ENCODE measurements around the gene CUL1.
A peak's percentile ranks its signal among the peaks of the same experiment; 100 is the strongest.

The CUL1 gene

DNA sequence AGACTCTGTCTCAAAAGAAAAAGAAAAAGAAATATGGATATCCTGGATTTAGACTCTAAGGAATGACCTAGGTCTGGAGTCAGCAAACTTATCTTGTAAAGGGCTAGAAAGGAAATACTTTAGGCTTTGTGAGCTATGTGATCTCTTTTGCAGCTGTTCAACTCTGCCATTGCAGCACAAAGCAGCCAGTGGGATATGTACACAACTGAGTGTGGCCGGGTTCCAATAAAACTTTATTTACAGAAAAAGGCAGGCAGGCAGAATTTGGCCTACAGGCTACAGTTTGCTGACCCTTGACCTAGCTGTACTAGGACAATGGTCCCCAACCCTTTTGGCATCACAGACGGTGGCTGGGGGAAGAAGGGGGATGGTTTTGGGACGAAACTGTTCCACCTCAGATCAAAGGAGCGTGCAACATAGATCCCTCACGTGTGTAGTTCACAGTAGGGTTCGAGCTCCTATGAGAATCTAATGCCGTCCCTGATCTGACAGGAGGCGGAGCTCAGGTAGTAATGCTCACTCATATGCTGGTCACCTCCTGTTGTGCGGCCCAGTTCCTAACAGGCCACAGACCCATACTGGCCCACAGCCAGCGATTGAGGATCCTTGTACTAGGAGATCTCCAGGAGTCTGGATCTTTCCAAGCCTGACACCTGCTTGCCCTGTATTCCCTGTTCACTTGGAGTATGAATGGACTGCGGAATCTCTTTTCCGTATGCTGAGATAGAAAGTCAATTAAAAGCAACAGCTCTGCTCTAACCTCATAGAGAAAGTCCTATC is 63.0 kb downstream of the CUL1 start:
- no peak for DNase-seq (ENCODE audit: low read depth in 2 of 2)

DNA sequence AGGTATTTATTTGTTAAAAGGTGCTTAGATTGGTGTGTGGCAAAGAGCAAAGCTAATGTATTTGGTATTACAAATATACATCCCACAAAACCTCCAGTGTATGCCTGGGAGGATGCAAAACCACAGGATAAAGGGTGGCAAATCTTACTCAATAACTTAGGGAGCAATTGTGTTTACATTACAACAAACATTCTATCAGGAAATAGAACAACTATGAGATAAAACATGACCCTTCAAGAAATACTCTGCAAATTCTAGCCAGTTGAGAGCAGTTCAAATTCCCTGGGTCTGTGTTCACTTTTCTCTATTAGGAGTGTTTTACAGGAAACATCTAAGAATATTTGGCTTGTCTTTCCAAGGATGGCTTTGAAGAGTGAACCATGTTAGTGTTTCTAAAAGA is 64.9 kb downstream of the CUL1 start:
- DNase-seq (ENCODE audit: low read depth in 2 of 2), result no peak

DNA sequence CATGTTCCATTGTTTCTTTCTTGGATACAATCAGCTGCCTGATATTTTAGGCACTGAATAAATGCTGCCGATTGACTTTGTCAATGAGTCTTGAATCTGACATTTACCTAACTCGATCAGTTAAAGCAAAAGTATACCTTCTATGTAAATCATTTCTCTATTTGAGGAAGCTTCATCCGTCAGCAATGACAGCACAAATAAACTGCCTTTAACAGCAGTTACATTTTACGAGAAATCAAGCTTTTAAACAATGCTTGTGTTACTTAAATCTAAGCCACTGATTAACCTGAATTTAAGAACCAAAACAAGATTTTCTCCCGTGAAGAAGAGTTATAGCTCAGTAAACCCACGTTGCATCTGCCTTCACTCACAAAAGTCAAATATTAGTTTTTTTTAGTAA is 71.3 kb downstream of the CUL1 start:
- DNase-seq (ENCODE audit: low read depth in 2 of 2), result no peak

DNA sequence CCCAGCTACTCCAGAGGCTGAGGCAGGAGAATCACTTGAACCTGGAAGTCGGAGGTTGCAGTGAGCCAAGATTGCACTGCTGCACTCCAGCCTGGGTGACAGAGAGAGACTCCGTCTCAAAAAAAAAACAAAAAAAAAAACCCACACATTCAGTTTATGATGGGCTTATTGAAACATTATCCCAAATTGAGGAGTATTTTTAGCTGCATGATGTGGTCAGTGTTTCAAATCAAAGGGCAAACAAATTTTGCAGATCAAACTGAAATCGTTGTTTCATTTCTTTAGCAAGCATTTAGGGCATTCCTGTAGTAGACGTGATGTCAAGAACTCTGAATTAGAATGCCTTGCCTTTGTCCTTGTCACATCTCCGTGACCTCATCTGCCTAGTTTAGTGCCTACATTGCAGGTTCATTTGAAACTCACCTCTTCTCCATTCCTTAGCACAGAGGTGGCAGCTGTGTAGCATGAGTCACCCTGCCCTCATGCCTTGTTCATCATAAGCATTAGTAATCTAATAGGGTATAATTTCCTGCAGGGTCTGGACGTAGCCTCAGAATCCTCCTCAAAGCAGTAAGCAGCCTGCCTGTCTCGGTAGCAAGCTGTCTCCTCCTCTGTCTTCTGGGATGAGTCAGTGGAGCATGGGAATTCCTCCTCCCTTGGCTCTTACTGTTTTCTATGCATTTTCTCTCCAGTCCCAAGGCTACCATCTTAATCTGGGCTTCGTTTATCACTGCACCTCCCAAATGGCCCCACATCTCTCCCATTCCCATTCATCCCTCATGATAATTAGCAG is 73.8 kb downstream of the CUL1 start:
- DNase-seq (ENCODE audit: low read depth in 2 of 2), result no peak

DNA sequence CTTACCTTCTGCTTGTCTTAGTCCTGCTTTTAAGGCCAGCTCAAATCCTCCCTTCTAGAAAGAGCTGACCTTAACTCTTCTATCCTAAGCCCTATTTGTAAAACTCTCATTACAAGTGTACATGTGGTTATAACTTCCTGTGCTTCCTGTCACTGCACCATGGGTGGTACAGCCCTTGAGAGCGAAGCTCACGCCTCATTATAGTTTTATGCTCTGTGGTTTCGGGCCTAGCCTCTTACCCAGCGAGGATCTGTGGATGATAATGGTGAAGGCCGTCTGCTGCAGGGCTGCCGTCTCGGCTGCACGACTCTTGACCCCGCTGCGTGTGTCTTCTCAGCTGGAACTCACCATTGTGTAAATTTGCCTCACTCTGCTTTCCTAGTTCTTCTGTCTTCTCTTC is 74.6 kb downstream of the CUL1 start:
- peak in 1 of 2 donors; percentile 10 for DNase-seq (ENCODE audit: low read depth in 2 of 2)

DNA sequence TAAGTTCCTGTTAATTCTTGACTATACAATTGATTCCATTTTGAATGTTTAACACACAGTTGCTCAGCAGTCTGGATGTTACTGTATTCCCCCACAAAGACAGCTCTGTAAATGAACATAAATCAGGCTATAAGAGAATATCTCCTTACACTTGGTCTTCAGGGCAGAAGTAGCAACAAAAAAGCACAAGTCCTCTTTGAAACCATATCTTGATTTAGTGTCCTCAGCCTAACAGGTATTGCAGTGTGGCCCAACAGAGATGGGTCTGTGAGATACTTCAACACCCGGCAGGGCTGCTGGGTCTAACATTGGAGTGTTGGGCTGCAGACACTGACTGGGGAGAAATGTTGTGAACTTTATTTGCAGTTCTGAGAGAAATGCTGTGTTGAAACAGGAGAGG is 75.8 kb downstream of the CUL1 start:
- no peak for DNase-seq (ENCODE audit: low read depth in 2 of 2)

DNA sequence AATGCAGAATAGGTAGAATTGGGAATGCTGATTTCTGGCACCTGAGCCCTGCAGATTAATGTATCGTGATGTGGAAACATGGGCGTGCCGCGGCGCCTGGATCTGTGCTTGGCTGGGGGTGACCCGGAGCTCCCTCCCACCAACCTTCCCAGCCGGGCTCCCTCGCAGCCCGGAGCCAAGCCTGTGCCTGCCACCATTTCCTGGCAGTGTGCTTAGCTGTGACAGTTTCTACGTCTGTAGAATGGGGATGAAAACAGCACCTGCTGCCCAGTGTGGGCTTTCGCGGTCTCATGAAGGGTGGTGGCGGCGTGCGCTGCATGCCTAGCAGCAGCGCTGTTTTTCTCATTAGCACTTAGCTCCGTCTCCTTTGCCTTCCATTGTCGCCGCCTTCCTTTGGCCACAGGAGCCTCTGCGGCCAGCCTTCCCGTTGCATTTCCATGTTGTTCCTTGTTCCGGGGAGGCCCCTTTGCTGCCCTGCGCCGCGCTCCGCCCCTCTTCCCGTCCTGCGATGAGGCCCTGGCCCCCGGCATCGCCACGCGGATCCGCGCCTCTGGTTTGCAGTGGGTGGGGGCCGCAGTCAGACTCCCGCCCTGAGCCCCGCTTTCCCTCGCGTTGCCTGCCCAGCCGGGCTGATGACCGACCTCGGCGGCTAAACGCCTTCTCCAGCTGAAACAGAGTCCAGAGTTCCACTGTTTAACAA is 84.2 kb downstream of the CUL1 start:
- no peak for DNase-seq (ENCODE audit: low read depth in 2 of 2)

DNA sequence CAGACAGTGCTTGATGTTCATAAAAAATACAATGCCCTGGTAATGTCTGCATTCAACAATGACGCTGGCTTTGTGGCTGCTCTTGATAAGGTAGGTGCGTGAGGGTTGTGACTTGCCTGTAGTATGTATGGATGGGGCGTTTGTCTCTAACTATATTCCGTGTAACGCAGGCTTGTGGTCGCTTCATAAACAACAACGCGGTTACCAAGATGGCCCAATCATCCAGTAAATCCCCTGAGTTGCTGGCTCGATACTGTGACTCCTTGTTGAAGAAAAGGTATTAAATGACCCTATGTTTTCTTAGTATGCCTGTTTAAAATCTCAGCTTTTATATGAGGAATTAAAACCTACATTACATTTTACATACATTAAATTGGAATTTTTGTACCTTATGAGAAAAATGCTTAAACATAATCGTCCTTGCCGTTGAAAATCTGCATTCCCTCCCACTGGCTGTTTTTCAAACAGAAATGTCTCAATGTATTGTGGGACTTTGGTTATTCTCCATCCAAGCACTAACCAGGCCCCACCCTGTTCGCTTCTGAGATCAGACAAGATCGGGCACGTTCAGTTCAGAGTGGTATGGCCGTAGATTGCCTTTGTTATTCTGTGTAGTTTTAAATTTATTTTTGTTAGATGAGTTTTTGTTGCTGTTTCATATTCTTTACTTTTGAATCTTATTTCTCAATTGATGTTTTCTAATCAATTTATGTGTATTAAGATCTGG is 85.3 kb downstream of the CUL1 start:
- no peak for DNase-seq (ENCODE audit: low read depth in 2 of 2)

DNA sequence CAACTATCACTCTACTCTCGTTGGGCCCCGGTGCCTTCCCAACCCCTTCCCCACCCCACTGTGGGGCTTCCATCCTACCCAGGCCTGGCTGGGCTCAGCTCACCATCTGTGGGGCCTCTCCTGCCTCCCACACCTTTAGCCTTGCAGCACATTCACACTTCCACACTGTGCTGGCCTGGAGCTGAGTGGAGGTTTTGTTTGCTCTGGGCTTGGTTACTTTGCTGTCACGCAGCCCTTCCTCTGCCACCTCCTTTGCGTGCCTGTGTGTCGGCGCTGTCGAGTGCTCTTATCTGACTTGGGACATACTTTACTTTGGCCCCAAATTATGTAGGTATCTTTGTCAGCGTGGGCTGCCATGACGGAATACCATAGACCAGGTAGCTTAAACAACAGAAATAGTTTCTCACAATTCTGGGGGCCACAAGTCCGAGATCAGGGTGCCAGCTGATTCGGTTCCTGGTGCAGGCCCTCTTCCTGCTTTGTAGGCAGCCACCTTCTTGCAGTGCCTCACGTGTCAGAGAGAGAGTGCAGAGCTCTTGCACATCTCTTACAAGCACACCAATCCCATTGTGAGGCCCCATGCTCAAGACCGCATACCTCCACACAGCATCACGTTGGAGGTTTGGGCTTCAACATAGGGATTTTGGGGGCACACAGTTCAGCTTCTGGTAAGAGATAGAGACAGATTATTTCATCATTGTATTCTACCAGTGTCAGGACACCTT is 89.0 kb downstream of the CUL1 start:
- DNase-seq (ENCODE audit: low read depth in 2 of 2), result no peak

DNA sequence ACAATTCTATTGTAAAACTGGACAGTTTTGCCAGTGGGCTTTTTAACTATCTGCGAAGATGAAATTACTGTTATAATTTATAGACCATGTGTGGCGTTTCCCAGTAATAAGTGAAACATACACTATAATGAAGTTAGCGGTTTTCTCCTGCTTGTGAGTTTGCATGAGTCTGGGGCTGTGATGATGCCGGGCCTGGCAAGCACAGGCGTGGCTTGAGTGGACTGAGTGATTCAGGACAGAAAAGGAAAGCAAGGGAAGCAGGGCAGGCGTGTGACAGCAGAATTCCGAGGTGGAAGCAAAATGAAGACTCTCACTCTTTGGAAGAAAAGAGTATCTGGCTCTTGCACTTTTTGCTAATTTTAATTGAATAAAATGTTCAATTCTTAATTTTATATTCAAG is 90.5 kb downstream of the CUL1 start:
- DNase-seq (ENCODE audit: low read depth in 2 of 2), result no peak

DNA sequence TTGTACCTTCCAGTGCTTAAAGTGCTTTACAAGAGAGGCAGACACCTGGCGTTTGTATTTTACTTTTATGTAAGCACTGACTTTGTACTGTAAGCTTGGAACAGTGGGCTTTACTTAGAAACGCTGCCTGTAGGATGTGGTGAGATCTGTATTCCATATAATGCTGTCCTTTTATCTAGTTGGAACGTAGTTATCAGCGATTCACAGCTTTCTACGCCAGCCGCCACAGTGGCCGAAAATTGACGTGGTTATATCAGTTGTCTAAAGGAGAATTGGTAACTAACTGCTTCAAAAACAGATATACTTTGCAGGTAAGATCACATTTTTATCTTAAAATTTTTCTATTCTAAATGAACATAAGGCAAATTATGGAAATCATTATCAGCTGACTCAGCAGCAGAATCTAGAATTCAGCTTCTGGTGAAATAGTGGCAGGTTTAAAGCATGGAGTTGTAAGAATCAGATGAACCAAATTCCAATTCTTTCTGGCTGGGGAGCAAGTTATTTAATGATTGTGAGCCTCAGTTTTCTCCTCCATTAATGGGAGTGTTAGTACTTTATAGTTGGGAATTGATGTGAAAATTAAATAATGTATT is 91.5 kb downstream of the CUL1 start:
- DNase-seq (ENCODE audit: low read depth in 2 of 2), result no peak

DNA sequence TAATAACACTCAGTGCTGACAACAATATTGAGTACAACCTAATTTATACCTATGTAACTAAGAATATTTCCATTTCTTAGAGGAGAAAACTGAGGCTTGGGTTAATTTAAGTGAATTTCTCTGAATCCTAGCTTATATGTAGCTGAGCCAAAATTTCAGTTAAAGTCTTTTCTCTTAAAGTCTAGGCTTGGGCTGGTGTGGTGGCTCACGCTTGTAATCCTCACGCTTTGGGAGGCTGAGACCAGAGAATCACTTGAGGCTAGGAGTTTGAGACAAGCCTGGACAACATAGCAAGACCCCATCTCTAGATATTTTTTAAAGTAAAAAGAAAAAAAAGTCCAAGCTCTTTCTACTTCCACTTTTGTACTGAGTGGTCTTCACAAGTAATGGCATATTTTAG is 92.1 kb downstream of the CUL1 start:
- DNase-seq (ENCODE audit: low read depth in 2 of 2), result no peak

DNA sequence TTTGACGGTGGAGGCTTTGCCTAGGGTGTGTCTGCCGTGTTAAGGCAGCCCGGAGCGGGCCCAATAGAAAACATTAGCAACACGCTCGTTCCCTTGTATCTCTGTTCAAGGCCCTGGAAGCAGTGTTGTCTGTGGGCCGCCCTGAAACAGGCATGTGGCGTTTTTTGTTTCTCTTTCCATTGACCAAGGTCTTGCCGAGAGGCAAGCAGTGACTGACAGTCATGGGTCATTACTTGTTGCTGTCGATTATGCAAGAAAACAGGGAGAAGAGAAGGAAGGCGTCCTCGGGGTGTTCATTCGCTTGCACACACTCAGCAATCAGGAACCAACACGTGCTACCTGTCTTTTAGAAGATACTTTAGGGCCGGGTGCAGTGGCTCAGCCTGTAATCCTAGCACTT is 92.8 kb downstream of the CUL1 start:
- no peak for DNase-seq (ENCODE audit: low read depth in 2 of 2)

DNA sequence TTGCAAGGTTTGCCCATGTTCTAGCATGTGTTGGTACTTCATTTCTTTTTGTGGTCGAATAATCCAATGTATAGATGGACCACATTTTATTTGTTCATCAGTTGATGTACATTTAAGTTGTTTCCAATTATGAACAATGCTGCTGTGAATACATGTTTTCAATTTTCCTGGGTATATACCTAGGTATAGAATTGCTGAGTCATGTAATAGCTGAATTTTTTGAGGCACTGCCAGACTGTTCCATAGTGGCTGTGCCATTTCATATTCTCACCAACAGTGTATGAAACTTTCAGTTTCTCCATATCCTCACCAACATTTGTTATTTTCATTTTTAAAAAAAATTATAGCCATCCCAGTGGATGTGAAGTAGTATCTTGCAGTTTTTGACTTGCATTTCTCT is 94.9 kb downstream of the CUL1 start:
- no peak for DNase-seq (ENCODE audit: low read depth in 2 of 2)

DNA sequence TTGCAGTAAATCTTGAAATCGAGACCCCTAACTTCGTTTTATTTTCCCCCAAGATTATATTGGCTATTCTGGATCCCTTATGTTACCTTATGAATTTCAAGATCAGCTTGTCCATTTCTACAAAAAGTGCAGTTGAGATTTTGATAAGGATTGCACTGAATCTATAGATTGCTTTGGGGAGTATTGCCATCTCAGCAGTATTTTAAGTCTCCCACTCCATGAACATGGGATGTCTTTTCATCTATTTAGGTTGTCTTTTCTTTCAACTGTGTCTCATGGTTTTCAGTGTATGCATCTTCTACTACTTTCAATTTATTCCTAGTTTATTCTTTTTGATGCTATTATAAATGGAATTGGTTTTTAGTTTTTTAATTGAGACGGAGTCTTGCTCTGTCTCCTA is 95.8 kb downstream of the CUL1 start:
- DNase-seq (ENCODE audit: low read depth in 2 of 2), result no peak

DNA sequence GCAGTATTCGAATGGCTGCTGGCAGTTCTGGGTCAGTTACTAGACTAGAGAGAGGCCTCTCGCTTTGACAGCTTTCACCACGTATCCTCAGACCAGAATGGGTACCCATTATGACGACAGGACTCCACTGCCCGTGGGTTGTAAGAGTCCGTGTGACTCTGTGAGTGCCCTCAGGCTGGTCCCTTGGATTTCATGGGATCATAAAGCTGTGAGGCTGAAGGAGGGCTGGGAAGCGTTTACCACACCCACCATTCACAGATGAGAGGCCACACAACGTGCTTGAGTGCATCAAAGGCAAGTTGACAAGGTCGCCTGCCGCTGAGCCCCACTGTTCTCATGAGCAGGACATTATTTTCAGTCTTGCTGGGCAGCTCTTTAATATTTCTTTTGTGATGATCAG is 98.1 kb downstream of the CUL1 start:
- DNase-seq (ENCODE audit: low read depth in 2 of 2), result no peak

DNA sequence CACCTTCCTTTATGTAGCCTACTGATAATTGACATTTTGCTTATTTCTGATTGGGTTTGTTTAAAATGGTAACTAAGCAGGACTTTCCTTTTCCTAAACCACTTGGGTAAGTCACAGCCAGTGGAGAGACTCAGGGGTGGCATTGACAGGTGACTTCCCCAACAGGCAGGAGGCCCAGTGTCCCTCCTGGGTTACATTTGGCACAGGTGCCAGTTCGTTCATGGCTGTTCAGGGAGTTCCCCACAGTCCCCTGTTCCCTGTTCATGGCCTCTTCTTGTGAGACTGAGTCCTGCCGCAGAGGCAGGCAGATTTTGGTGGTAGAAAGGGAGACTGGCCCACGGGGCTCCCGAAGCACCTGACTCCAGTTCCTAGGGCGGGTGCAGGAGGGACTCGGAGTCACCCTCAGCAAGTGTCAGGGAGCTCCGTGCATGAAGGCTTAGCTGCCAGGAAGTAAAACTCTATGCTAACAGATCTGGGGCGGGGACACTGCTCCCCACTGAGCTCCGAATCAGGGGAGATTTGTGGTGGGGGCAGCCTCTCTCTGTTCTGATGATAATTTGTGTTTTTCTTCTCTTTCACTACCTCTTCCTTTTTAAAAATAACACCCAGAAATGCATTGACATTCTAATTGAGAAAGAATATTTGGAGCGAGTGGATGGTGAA is 101.3 kb downstream of the CUL1 start:
- DNase-seq (ENCODE audit: low read depth in 2 of 2), result no peak

DNA sequence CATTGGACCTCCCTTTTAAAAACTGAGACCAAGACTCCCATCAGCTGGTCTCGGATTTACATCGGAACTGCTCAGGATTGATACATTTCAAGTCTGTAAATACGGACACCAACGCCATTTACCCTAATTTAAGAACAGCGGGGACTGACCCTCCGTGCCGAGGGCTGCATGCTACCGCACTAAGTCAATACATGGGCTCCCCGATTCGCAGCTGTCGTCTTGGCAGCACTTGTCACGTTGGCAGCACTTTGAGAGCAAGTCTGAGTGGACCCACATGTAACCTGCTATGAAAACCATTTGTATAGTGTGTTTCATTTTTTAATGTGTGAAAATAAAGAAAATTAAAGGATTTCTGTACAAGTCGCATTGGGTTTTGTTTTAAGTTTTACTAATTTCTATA is 102.0 kb downstream of the CUL1 start:
- DNase-seq (ENCODE audit: low read depth in 2 of 2), result no peak

DNA sequence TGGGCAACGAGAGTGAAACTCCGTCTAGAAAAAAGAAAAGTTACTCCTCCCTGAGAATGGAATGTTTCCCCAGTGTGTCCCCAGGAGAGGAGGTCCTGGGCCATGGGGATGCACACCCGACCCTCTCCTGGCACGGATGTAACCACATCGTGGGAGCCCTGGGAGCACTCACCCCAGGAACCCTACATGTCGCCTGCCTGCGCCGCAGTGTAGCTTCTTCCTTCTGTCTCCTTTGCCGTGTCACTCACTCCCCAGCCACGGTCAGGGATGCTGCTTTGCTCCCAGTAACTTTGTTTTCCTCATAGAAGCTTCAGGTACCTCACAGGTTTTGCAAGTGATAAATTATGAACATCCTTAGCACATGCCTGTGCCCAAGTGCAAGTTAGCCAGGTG is 103.4 kb downstream of the CUL1 start:
- DNase-seq (ENCODE audit: low read depth in 2 of 2), result no peak

DNA sequence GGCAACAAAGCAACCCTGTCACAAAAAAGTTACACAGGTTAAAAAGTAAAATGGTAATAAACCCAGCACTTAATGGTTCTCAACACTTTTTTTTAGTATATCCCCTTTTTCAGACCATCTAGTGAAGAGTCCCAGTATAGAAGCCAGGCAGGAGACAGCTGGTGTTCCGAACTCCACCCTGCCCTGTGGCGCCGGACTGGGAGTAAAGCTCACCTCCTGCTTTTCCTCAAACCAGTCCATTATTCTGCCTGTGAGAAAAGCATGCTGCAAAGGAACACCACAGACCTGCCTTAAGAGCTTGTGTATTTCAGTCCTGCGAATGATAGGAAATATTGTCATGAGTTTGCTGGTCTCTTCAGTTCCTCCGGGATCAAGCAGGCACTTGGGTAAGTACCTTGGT is 104.4 kb downstream of the CUL1 start:
- no peak for DNase-seq (ENCODE audit: low read depth in 2 of 2)
